Kidney (tissue), 14 donors: Measurements from ENCODE around the gene TMEM108. TPM values are rescaled to one million over a fixed set of nuclear protein-coding genes. Genes with fewer than 3 reads are reported as not detected.

ENCODE experiments used
- DNase-seq, 5 donors: peaks; one replicate each; pipeline ENCODE4 v3.0.0-alpha.2; 2013 to 2020
- FAIRE-seq: peaks from 2 replicates; lab custom pipeline; 2012; peaks lifted over from hg19 to GRCh38; lab: Jason Lieb, UNC
- H3K27ac ChIP-seq, 2 donors: one replicate each; pipeline ENCODE4 v1.7.0; 2013; ENCODE audit warnings: low read depth in 2 of 2, low read length in 2 of 2, inconsistent platforms in 1 of 2
- H3K27me3 ChIP-seq: one replicate; pipeline ENCODE4 v1.7.1; 2013; ENCODE audit warnings: low read length, inconsistent platforms; ENCODE audit not compliant: control insufficient read depth, insufficient read depth
- H3K36me3 ChIP-seq, 3 donors: one replicate each; pipeline versions ENCODE4 v1.7.0 to v1.7.1; 2013; ENCODE audit warnings: low read length in 3 of 3, control low read depth in 1 of 3, inconsistent platforms in 1 of 3; ENCODE audit not compliant: insufficient read depth in 3 of 3, control insufficient read depth in 2 of 3
- H3K4me1 ChIP-seq, 3 donors: one replicate each; pipeline versions ENCODE4 v1.7.0 to v1.7.1; 2013; ENCODE audit warnings: low read length in 3 of 3, inconsistent platforms in 1 of 3, low read depth in 1 of 3; ENCODE audit not compliant: control insufficient read depth in 2 of 3, insufficient read depth in 2 of 3
- H3K4me3 ChIP-seq, 3 donors: one replicate each; pipeline versions ENCODE4 v1.7.0 to v1.8.1; 2013; ENCODE audit warnings: low read length in 3 of 3, control low read depth in 1 of 3, inconsistent platforms in 1 of 3
- H3K9ac ChIP-seq, 3 donors: one replicate each; pipeline versions ENCODE4 v1.7.0 to v1.7.1; 2013; ENCODE audit warnings: low read length in 3 of 3, control low read depth in 1 of 3, inconsistent platforms in 1 of 3
- H3K9me3 ChIP-seq, 3 donors: one replicate each; pipeline versions ENCODE4 v1.7.0 to v1.7.1; 2013; ENCODE audit warnings: low read length in 3 of 3, control low read depth in 1 of 3, inconsistent platforms in 1 of 3; ENCODE audit not compliant: control insufficient read depth in 2 of 3, insufficient read depth in 1 of 3
- CTCF ChIP-seq: IDR thresholded peaks from 3 replicates; pipeline ENCODE4 v1.5.1; 2012; ENCODE audit warnings: mild to moderate bottlenecking, moderate library complexity, borderline replicate concordance; ENCODE audit not compliant: insufficient read depth; ENCODE audit errors: extremely low read depth
- intact Hi-C: fragments of 100-400 bp; cut with DNase I; formaldehyde crosslinking; loops from one replicate; pipeline ENCODE4 v1.11.1; 2022
- polyA plus RNA-seq: library from polyadenylated mRNA; stranded (reverse); fragments of 350-450 nt; fragmentation: Illumina TruSeq; extraction: RNeasy Lipid Tissue Mini Kit (QIAGEN cat#74804); gene quantifications from one replicate; pipeline ENCODE4 v1.2.3, GENCODE V29; 2014; ENCODE audit warnings: low read depth, low replicate concordance; ENCODE audit not compliant: insufficient read depth
- total RNA-seq: library from RNA; stranded (reverse); fragmentation: NEBNext Ultra II Directional; extraction: Animal tissue kit (Norgen Biotek cat#: 25700); gene quantifications from one replicate; pipeline ENCODE4 v1.2.1, GENCODE V29; 2021
- donor health status: control.
- donor health status: control.
- donor health status: control.
- donor health status: control.
- donor health status: control.
- donor health status: DM: yes; HTN: yes; CAD: no.
- donor health status: Normal renal cell carcinoma (clear cell type).

The TMEM108 gene
- total and polyA plus RNA-seq, 2 donors from 2014 or later: 0.91 to 1.5 TPM

GRCh38 chr3:133254151-133254550 lies 216.0 kb downstream of the TMEM108 start:
- Histone ChIP-seq H3K9me3 (no peaks in the 10 kb centered on the region), H3K27me3 (no peaks in the 10 kb centered on the region), H3K4me3 (no peak overlapping the region)

GRCh38 chr3:133254716-133255115 lies 216.5 kb downstream of the TMEM108 start:
- H3K4me3 ChIP-seq: no peak overlapping the region
- H3K9ac ChIP-seq: no peak overlapping the region
- DNase-seq (no peak), FAIRE-seq (no peak)
- no peak overlapping the region for H3K27ac ChIP-seq
- intact Hi-C loops: no loop called here
- TF ChIP-seq CTCF: no peak
- H3K9me3 ChIP-seq: no peaks in the 10 kb centered on the region
- H3K27me3 ChIP-seq: no peaks in the 10 kb centered on the region
- H3K36me3 ChIP-seq: no peaks in the 10 kb centered on the region
- no peaks in the 10 kb centered on the region for H3K4me1 ChIP-seq

More at GRCh38 chr3:133254151-133254550, 216.0 kb downstream of the TMEM108 start:
- H3K36me3 ChIP-seq: no peaks in the 10 kb centered on the region
- H3K27ac ChIP-seq: no peak overlapping the region
- H3K4me1 ChIP-seq: no peaks in the 10 kb centered on the region
- no peak for FAIRE-seq
- no peak overlapping the region for H3K9ac ChIP-seq
- TF ChIP-seq CTCF: no peak
- DNase-seq: no peak
- intact Hi-C loops: no loop called here

GRCh38 chr3:133256787-133257483 lies 218.7 kb downstream of the TMEM108 start:
- no peak for TF ChIP-seq CTCF
- Histone ChIP-seq H3K4me3 (no peak overlapping the region), H3K36me3 (no peaks in the 10 kb centered on the region), H3K27ac (no peak overlapping the region), H3K4me1 (no peaks in the 10 kb centered on the region), H3K9ac (no peak overlapping the region), H3K9me3 (no peaks in the 10 kb centered on the region), H3K27me3 (no peaks in the 10 kb centered on the region)
- intact Hi-C loops: no loop called here
- DNase-seq (no peak), FAIRE-seq (no peak)
